Karpas-422 (cell line): Measurements from ENCODE around the gene SLC49A3. TPM values are rescaled to one million over a fixed set of nuclear protein-coding genes. Genes with fewer than 3 reads are reported as not detected.
"Not testable (repeated sequence)": the region's sequence is repeated elsewhere in the genome, so short reads cannot be mapped to it uniquely, and the experiment has no call there.

ENCODE experiments used
- DNase-seq: peaks from one replicate; pipeline ENCODE4 v3.0.0-alpha.2; 2015
- H2AFZ ChIP-seq: fragments of 200-600 bp; sonication (generic); 2 replicates; pipeline ENCODE4 v1.6.1; 2014; ENCODE audit warnings: antibody characterized with exemption, low read length, mixed read lengths
- H3K27ac ChIP-seq: fragments of 200-600 bp; sonication (generic); 2 replicates; pipeline ENCODE4 v1.5.1; 2014; ENCODE audit warnings: mild to moderate bottlenecking, low read length, moderate library complexity
- H3K27me3 ChIP-seq: fragments of 200-600 bp; sonication (generic); 2 replicates; pipeline ENCODE4 v1.6.1; 2014; ENCODE audit warnings: low read length, mixed read lengths
- H3K36me3 ChIP-seq: fragments of 200-600 bp; sonication (generic); 2 replicates; pipeline ENCODE4 v1.6.1; 2014; ENCODE audit warnings: low read length, mixed read lengths; ENCODE audit not compliant: insufficient read depth
- H3K4me1 ChIP-seq: fragments of 200-600 bp; sonication (generic); 2 replicates; pipeline ENCODE4 v1.6.1; 2014; ENCODE audit warnings: mild to moderate bottlenecking, low read length, mixed read lengths
- H3K4me2 ChIP-seq: fragments of 200-600 bp; sonication (generic); 2 replicates; pipeline ENCODE4 v1.6.1; 2014; ENCODE audit warnings: low read length, low read depth, mild to moderate bottlenecking; ENCODE audit not compliant: poor library complexity, severe bottlenecking
- H3K4me3 ChIP-seq: fragments of 200-600 bp; sonication (generic); 2 replicates; pipeline ENCODE4 v1.5.1; 2014; ENCODE audit warnings: mild to moderate bottlenecking, antibody characterized with exemption, low read length, mixed read lengths
- H3K79me2 ChIP-seq: fragments of 200-600 bp; sonication (generic); 2 replicates; pipeline ENCODE4 v1.6.1; 2014; ENCODE audit warnings: mild to moderate bottlenecking, low read length, mixed read lengths
- H3K9ac ChIP-seq: fragments of 200-600 bp; sonication (generic); 2 replicates; pipeline ENCODE4 v1.6.0; 2014; ENCODE audit warnings: low read length
- H3K9me2 ChIP-seq: fragments of 200-600 bp; sonication (generic), shearing (Covaris generic); replicated peaks from 2 replicates; pipeline ENCODE4 v1.6.0; 2014; ENCODE audit warnings: mild to moderate bottlenecking, low read length, moderate library complexity; ENCODE audit not compliant: insufficient read depth
- H3K9me3 ChIP-seq: fragments of 300-700, 200-600 bp; sonication (generic); 2 replicates; pipeline ENCODE4 v1.6.1; 2014; ENCODE audit warnings: low read length, mixed read lengths
- H4K20me1 ChIP-seq: fragments of 200-600 bp; sonication (generic); 2 replicates; pipeline ENCODE4 v1.6.1; 2014; ENCODE audit warnings: mild to moderate bottlenecking, antibody characterized with exemption, low read length, low read depth; ENCODE audit not compliant: insufficient read depth
- total RNA-seq: library from RNA; depleted of rRNA; stranded (reverse); fragments of >200 nt; shearing (Covaris generic); gene quantifications from 2 replicates; pipeline ENCODE4 v1.2.3, GENCODE V29; 2014; ENCODE audit warnings: low replicate concordance

SLC49A3 gene
- total RNA-seq, 1 experiment from 2014 or later, result not detected

GRCh38 chr4:702618-703048 lies 13.7 kb upstream of the SLC49A3 start:
- Histone ChIP-seq H2AFZ (no peak overlapping the region), H3K79me2 (peaks cover 13% of the 10 kb centered on the region), H3K9ac (no peak overlapping the region), H3K9me2 (no peaks in the 10 kb centered on the region), H3K9me3 (no peaks in the 10 kb centered on the region), H3K36me3 (no peaks in the 10 kb centered on the region), H3K4me1 (peaks cover 30% of the 10 kb centered on the region), H3K4me2 (no peak overlapping the region), H4K20me1 (no peaks in the 10 kb centered on the region), H3K4me3 (no peak overlapping the region), H3K27ac (no peak overlapping the region), H3K27me3 (no peaks in the 10 kb centered on the region)
- DNase-seq, result no peak

GRCh38 chr4:700587-701264 lies 11.8 kb upstream of the SLC49A3 start:
- Histone ChIP-seq H3K9me2 (no peaks in the 10 kb centered on the region), H3K27me3 (no peaks in the 10 kb centered on the region), H3K4me1 (peaks cover 22% of the 10 kb centered on the region), H3K79me2 (no peaks in the 10 kb centered on the region), H2AFZ (no peak overlapping the region), H4K20me1 (no peaks in the 10 kb centered on the region), H3K27ac (no peak overlapping the region), H3K9me3 (no peaks in the 10 kb centered on the region), H3K36me3 (no peaks in the 10 kb centered on the region), H3K9ac (no peak overlapping the region), H3K4me3 (no peak overlapping the region), H3K4me2 (no peak overlapping the region)
- DNase-seq, result peak; percentile 63

GRCh38 chr4:699816-700580 lies 11.0 kb upstream of the SLC49A3 start:
- Histone ChIP-seq H3K27me3 (no peaks in the 10 kb centered on the region), H3K4me2 (peak overlapping the region; percentile 56), H2AFZ (no peak overlapping the region; the same call in 1 of the 2 replicates), H3K9me2 (no peaks in the 10 kb centered on the region), H3K9me3 (no peaks in the 10 kb centered on the region), H3K4me1 (peaks cover 19% of the 10 kb centered on the region), H3K36me3 (no peaks in the 10 kb centered on the region), H3K9ac (peak overlapping the region; percentile 43), H4K20me1 (no peaks in the 10 kb centered on the region), H3K4me3 (peak overlapping the region; percentile 20), H3K79me2 (no peaks in the 10 kb centered on the region), H3K27ac (no peak overlapping the region; the same call in 1 of the 2 replicates)
- DNase-seq, result no peak

- DNase-seq, H3K36me3 ChIP-seq, H3K27me3 ChIP-seq, H3K9ac ChIP-seq, H3K4me3 ChIP-seq, H3K79me2 ChIP-seq, H3K9me3 ChIP-seq, H2AFZ ChIP-seq, H3K9me2 ChIP-seq, H3K27ac ChIP-seq, H3K4me2 ChIP-seq, H4K20me1 ChIP-seq: not testable (repeated sequence)
- H3K4me1 ChIP-seq, result peaks cover 11% of the 10 kb centered on the region
These were observed 5.5 kb upstream of the SLC49A3 start for GRCh38 chr4:694341-694940.

- Histone ChIP-seq H3K27me3 (no peaks in the 10 kb centered on the region), H3K4me3 (no peak overlapping the region), H3K27ac (no peak overlapping the region), H3K36me3 (no peaks in the 10 kb centered on the region), H3K79me2 (no peaks in the 10 kb centered on the region), H3K9me2 (no peaks in the 10 kb centered on the region), H3K9me3 (no peaks in the 10 kb centered on the region), H3K4me1 (no peaks in the 10 kb centered on the region), H3K9ac (no peak overlapping the region), H4K20me1 (no peaks in the 10 kb centered on the region), H3K4me2 (no peak overlapping the region), H2AFZ (no peak overlapping the region)
- no peak for DNase-seq
These were observed 4.0 kb upstream of the SLC49A3 start for GRCh38 chr4:692771-693554.

GRCh38 chr4:689723-690122 lies 772 bp upstream of the SLC49A3 start:
- H3K9me3 ChIP-seq, result no peaks in the 10 kb centered on the region
- no peaks in the 10 kb centered on the region for H3K79me2 ChIP-seq
- no peak overlapping the region for H2AFZ ChIP-seq
- H3K27ac ChIP-seq, result no peak overlapping the region
- no peaks in the 10 kb centered on the region for H3K36me3 ChIP-seq
- H4K20me1 ChIP-seq, result no peaks in the 10 kb centered on the region
- no peaks in the 10 kb centered on the region for H3K4me1 ChIP-seq
- H3K4me3 ChIP-seq, result no peak overlapping the region
- H3K9me2 ChIP-seq, result no peaks in the 10 kb centered on the region
- no peak overlapping the region for H3K9ac ChIP-seq
- H3K4me2 ChIP-seq, result no peak overlapping the region
- DNase-seq, result no peak
- H3K27me3 ChIP-seq, result no peaks in the 10 kb centered on the region

GRCh38 chr4:687971-688853 lies 739 bp downstream of the SLC49A3 start:
- no peaks in the 10 kb centered on the region for H3K27me3 ChIP-seq
- no peaks in the 10 kb centered on the region for H4K20me1 ChIP-seq
- no peaks in the 10 kb centered on the region for H3K9me3 ChIP-seq
- no peaks in the 10 kb centered on the region for H3K9me2 ChIP-seq
- H3K4me1 ChIP-seq, result no peaks in the 10 kb centered on the region
- H2AFZ ChIP-seq, result no peak overlapping the region
- DNase-seq, result no peak
- H3K9ac ChIP-seq, result no peak overlapping the region
- H3K79me2 ChIP-seq, result no peaks in the 10 kb centered on the region
- no peak overlapping the region for H3K27ac ChIP-seq
- H3K36me3 ChIP-seq, result no peaks in the 10 kb centered on the region
- H3K4me3 ChIP-seq, result no peak overlapping the region
- no peak overlapping the region for H3K4me2 ChIP-seq
